Stimulated activated CD8-positive, alpha-beta memory T cell treated with anti-CD3 and anti-CD28 coated beads, Interleukin-15, amount 100 ng/mL, for 48 hours (primary cell): ENCODE measurements around the gene SRM.
"Not testable (repeated sequence)": the region's sequence is repeated elsewhere in the genome, so short reads cannot be mapped to it uniquely, and the experiment has no call there.

Source experiments
- DNase-seq, 2 donors: peaks; one replicate each; pipeline ENCODE4 v3.0.0-alpha.2; 2020; ENCODE audit warnings: low read depth in 2 of 2

Gene SRM

GRCh38 chr1:11059968-11060830, at the start of gene SRM:
Gene SRM, minus strand, starts transcription at chr1:11060018. Its CDS starts 75 bp downstream, at chr1:11059943.
- DNase-seq, result peak; percentile 89 to 90

- no peak for DNase-seq
Observed at GRCh38 chr1:11109047-11109760, 49.4 kb upstream of the SRM start.

- no peak for DNase-seq
Observed at GRCh38 chr1:11107599-11107998, 47.8 kb upstream of the SRM start.

- DNase-seq, result no peak
Observed at GRCh38 chr1:11105586-11105985, 45.8 kb upstream of the SRM start.

- no peak for DNase-seq
Observed at GRCh38 chr1:11101347-11101746, 41.5 kb upstream of the SRM start.

GRCh38 chr1:11100806-11101205, 41.0 kb upstream of the SRM start:
- DNase-seq, result not testable (repeated sequence)

- DNase-seq, result no peak
Observed at GRCh38 chr1:11100149-11100493, 40.3 kb upstream of the SRM start.

GRCh38 chr1:11099310-11100148, 39.7 kb upstream of the SRM start, which contains the start of gene EXOSC10:
Gene EXOSC10, minus strand, starts transcription at chr1:11099869. Its CDS starts 38 bp downstream, at chr1:11099831.
- peak; percentile 90 to 94 for DNase-seq

GRCh38 chr1:11098931-11099309, 39.1 kb upstream of the SRM start:
- no peak for DNase-seq

- not testable (repeated sequence) for DNase-seq
Observed at GRCh38 chr1:11083784-11084183, 24.0 kb upstream of the SRM start.

- DNase-seq, result no peak
Observed at GRCh38 chr1:11080931-11081330, 21.1 kb upstream of the SRM start.

- no peak for DNase-seq
Observed at GRCh38 chr1:11078631-11079030, 18.8 kb upstream of the SRM start.

GRCh38 chr1:11073398-11073797, 13.6 kb upstream of the SRM start:
- DNase-seq, result not testable (repeated sequence)

- DNase-seq, result no peak
Observed at GRCh38 chr1:11072216-11072917, 12.5 kb upstream of the SRM start.

- no peak for DNase-seq
Observed at GRCh38 chr1:11071463-11072215, 11.8 kb upstream of the SRM start.

GRCh38 chr1:11070876-11071275, 11.1 kb upstream of the SRM start:
- DNase-seq, result no peak

GRCh38 chr1:11068600-11069473, 9.0 kb upstream of the SRM start:
- no peak for DNase-seq

- DNase-seq, result no peak
Observed at GRCh38 chr1:11067716-11068599, 8.1 kb upstream of the SRM start.

- no peak for DNase-seq
Observed at GRCh38 chr1:11065796-11066195, 6.0 kb upstream of the SRM start.
